Natural killer cell (primary cell): ENCODE measurements around the gene RNU6-1. TPM values are rescaled to one million over a fixed set of nuclear protein-coding genes. Genes with fewer than 3 reads are reported as not detected.

Experiments used
- ATAC-seq, 3 donors: fragments of 150-1000 bp in 2 of 3; fragments of 200-7000 bp in 1 of 3; cut with Tn5 transposase; 1 replicate in 1 of 3; 2 replicates in 2 of 3; pipeline ENCODE4 v1.10.0; 2021; ENCODE audit warnings: mild to moderate bottlenecking in 2 of 3, moderate library complexity in 2 of 3
- DNase-seq, 2 donors: peaks; one replicate each; pipeline versions ENCODE4 v3.0.0 to v3.0.0-alpha.2; 2013 to 2021; ENCODE audit warnings: mixed read lengths in 1 of 2
- H3K27ac ChIP-seq: one replicate; pipeline ENCODE4 v1.5.1; 2013; ENCODE audit warnings: mild to moderate bottlenecking, low read length
- H3K27me3 ChIP-seq: one replicate; pipeline ENCODE4 v1.6.1; 2013; ENCODE audit warnings: low read length; ENCODE audit not compliant: control insufficient read depth, insufficient read depth
- H3K36me3 ChIP-seq: one replicate; pipeline ENCODE4 v1.6.1; 2013; ENCODE audit warnings: low read length; ENCODE audit not compliant: control insufficient read depth, insufficient read depth
- H3K4me1 ChIP-seq: one replicate; pipeline ENCODE4 v1.6.1; 2013; ENCODE audit warnings: low read length; ENCODE audit not compliant: control insufficient read depth, insufficient read depth
- H3K4me3 ChIP-seq: one replicate; pipeline ENCODE4 v1.5.1; 2013; ENCODE audit warnings: low read length
- H3K9me3 ChIP-seq: one replicate; pipeline ENCODE4 v1.6.1; 2013; ENCODE audit warnings: low read length; ENCODE audit not compliant: control insufficient read depth, insufficient read depth
- H3K27ac Mint-ChIP-seq, 2 donors: one replicate each; pipeline ENCODE4 v1.8.0; 2022; ENCODE audit warnings: mild to moderate bottlenecking in 2 of 2, mixed read lengths in 2 of 2, moderate library complexity in 1 of 2
- H3K27me3 Mint-ChIP-seq, 2 donors: one replicate each; pipeline ENCODE4 v1.8.0; 2022; ENCODE audit warnings: low read depth in 2 of 2, mixed read lengths in 2 of 2
- H3K36me3 Mint-ChIP-seq: one replicate; pipeline ENCODE4 v1.8.0; 2022; ENCODE audit warnings: mixed read lengths
- H3K4me1 Mint-ChIP-seq, 2 donors: one replicate each; pipeline ENCODE4 v1.8.0; 2022; ENCODE audit warnings: mixed read lengths in 2 of 2
- H3K4me3 Mint-ChIP-seq: one replicate; pipeline ENCODE4 v1.8.0; 2022; ENCODE audit warnings: mild to moderate bottlenecking, moderate library complexity, mixed read lengths
- H3K9me3 Mint-ChIP-seq, 2 donors: one replicate each; pipeline ENCODE4 v1.8.0; 2022; ENCODE audit warnings: mixed read lengths in 2 of 2
- CTCF ChIP-seq: fragments of 200-600 bp; IDR thresholded peaks from one replicate; pipeline ENCODE4 v1.8.0; 2022; ENCODE audit warnings: antibody characterized with exemption
- WGBS: methylation state at CpG from one replicate; pipeline ENCODE4 v1.1.7; 2013; ENCODE audit warnings: missing lambda C conversion rate; ENCODE audit not compliant: insufficient coverage; 5-methylcytosine and 5-hydroxymethylcytosine counted together
- intact Hi-C: fragments of 100-400 bp; cut with micrococcal nuclease; formaldehyde crosslinking; loops from one replicate; pipeline ENCODE4 v1.14.2; 2022
- total RNA-seq, 4 donors: library from RNA; stranded (reverse); fragments of 120-200 nt in 1 of 4; gene quantifications; one replicate each; pipeline versions ENCODE4 v1.2.3 to v1.2.4, GENCODE V29; 2013 to 2022

RNU6-1 gene
- total RNA-seq, 3 donors from 2014 or later (not counting 1 experiment from before 2014, with no cell fraction given), result not detected

- no peak overlapping the region for H3K27ac ChIP-seq
- Mint-ChIP-seq H3K27me3 (peaks cover 6 to 7% of the 10 kb centered on the region in 2 donors), H3K36me3 (no peaks in the 10 kb centered on the region), H3K9me3 (no peaks in the 10 kb centered on the region), H3K4me1 (peaks cover 0 to 4% of the 10 kb centered on the region in 2 donors), H3K4me3 (no peak overlapping the region), H3K27ac (no peak overlapping the region)
- TF ChIP-seq CTCF, result no peak
- 67% methylated on average over 8 of the region's 11 CpGs for WGBS
- peaks cover 6% of the 10 kb centered on the region for H3K4me1 ChIP-seq
- DNase-seq, result no peak
- intact Hi-C loops, result no loop called here
- no peak overlapping the region for H3K4me3 ChIP-seq
- no peaks in the 10 kb centered on the region for H3K36me3 ChIP-seq
- no peaks in the 10 kb centered on the region for H3K9me3 ChIP-seq
- no peak for ATAC-seq
- no peaks in the 10 kb centered on the region for H3K27me3 ChIP-seq
These were observed 39.7 kb upstream of the RNU6-1 start for GRCh38 chr15:67879440-67880129.

- H3K4me3 ChIP-seq, result no peak overlapping the region
- WGBS, result 95% methylated on average over 2 of the region's 2 CpGs
- Mint-ChIP-seq H3K27me3 (peaks cover 8 to 11% of the 10 kb centered on the region in 2 donors), H3K36me3 (peaks cover 3% of the 10 kb centered on the region), H3K4me1 (peaks cover 0 to 4% of the 10 kb centered on the region in 2 donors), H3K9me3 (peaks cover 0 to 3% of the 10 kb centered on the region in 2 donors), H3K27ac (no peak overlapping the region), H3K4me3 (no peak overlapping the region)
- intact Hi-C loops, result no loop called here
- no peaks in the 10 kb centered on the region for H3K36me3 ChIP-seq
- ATAC-seq, result no peak
- TF ChIP-seq CTCF, result no peak
- no peak overlapping the region for H3K27ac ChIP-seq
- H3K27me3 ChIP-seq, result peaks cover under 1% of the 10 kb centered on the region
- peaks cover 1% of the 10 kb centered on the region for H3K9me3 ChIP-seq
- no peaks in the 10 kb centered on the region for H3K4me1 ChIP-seq
- DNase-seq, result no peak
These were observed 38.9 kb upstream of the RNU6-1 start for GRCh38 chr15:67878712-67879206.

GRCh38 chr15:67873777-67874176, 33.9 kb upstream of the RNU6-1 start:
- H3K4me1 ChIP-seq, result no peaks in the 10 kb centered on the region
- DNase-seq, result no peak
- H3K27ac ChIP-seq, result no peak overlapping the region
- Mint-ChIP-seq H3K36me3 (peaks cover 7% of the 10 kb centered on the region), H3K4me3 (no peak overlapping the region), H3K27ac (no peak overlapping the region), H3K27me3 (peaks cover 8 to 33% of the 10 kb centered on the region in 2 donors), H3K4me1 (no peaks in the 10 kb centered on the region), H3K9me3 (peaks cover 0 to 3% of the 10 kb centered on the region in 2 donors)
- peaks cover 4% of the 10 kb centered on the region for H3K9me3 ChIP-seq
- H3K27me3 ChIP-seq, result peaks cover 4% of the 10 kb centered on the region
- 94% methylated on average over 3 of the region's 3 CpGs for WGBS
- no peak for TF ChIP-seq CTCF
- intact Hi-C loops, result no loop called here
- no peak overlapping the region for H3K4me3 ChIP-seq
- H3K36me3 ChIP-seq, result no peaks in the 10 kb centered on the region
- no peak for ATAC-seq
